Adrenal gland (tissue), 5 donors: Measurements from ENCODE around the gene MPZ.

Experiments
- POLR2A ChIP-seq, 2 donors: fragments of 450-650 bp; IDR thresholded peaks; one replicate each; pipeline ENCODE4 v1.6.1; 2017; ENCODE audit warnings: antibody characterized with exemption in 2 of 2, mild to moderate bottlenecking in 2 of 2, moderate library complexity in 1 of 2
- TF ChIP-seq, protein P1 (sequence below), 6 experiments: fragments of 450-650 bp in 4 of 6; fragments of 200-600 bp in 2 of 6; sonication (generic) in 1 of 6; IDR thresholded peaks; 1 replicate in 5 of 6; 2 replicates in 1 of 6; pipeline versions ENCODE4 v1.5.1 to v1.8.0; 2016 to 2021; ENCODE audit warnings: antibody characterized with exemption in 6 of 6, mild to moderate bottlenecking in 2 of 6, moderate library complexity in 1 of 6
- donor health status: DM: no; HTN: no; CAD: no.

GRCh38 chr1:161300478-161300877, 9.3 kb downstream of the MPZ start:
- TF ChIP-seq, protein P1, sequence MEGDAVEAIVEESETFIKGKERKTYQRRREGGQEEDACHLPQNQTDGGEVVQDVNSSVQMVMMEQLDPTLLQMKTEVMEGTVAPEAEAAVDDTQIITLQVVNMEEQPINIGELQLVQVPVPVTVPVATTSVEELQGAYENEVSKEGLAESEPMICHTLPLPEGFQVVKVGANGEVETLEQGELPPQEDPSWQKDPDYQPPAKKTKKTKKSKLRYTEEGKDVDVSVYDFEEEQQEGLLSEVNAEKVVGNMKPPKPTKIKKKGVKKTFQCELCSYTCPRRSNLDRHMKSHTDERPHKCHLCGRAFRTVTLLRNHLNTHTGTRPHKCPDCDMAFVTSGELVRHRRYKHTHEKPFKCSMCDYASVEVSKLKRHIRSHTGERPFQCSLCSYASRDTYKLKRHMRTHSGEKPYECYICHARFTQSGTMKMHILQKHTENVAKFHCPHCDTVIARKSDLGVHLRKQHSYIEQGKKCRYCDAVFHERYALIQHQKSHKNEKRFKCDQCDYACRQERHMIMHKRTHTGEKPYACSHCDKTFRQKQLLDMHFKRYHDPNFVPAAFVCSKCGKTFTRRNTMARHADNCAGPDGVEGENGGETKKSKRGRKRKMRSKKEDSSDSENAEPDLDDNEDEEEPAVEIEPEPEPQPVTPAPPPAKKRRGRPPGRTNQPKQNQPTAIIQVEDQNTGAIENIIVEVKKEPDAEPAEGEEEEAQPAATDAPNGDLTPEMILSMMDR (IDR thresholded peaks at IDR 0.05): no peak
- no peak for TF ChIP-seq POLR2A (IDR thresholded peaks at IDR 0.05)
